OCI-LY3 (cell line): ENCODE data around the gene OSMR.

Experiments used
- H2AFZ ChIP-seq: fragments of 200-600, 300-600 bp; shearing (Covaris generic); 2 replicates; pipeline ENCODE4 v1.6.0; 2014; ENCODE audit warnings: antibody characterized with exemption, low read depth, low read length
- H3K27ac ChIP-seq: fragments of 200-600, 300-600 bp; sonication (generic); 2 replicates; pipeline ENCODE4 v1.5.1; 2014; ENCODE audit warnings: mild to moderate bottlenecking, low read length, moderate library complexity, mixed read lengths
- H3K27me3 ChIP-seq: fragments of 200-600, 300-600 bp; sonication (generic); 2 replicates; pipeline ENCODE4 v1.6.1; 2014; ENCODE audit warnings: low read depth, low read length, mixed read lengths
- H3K36me3 ChIP-seq: fragments of 200-600, 300-600 bp; sonication (generic); replicated peaks from 2 replicates; pipeline ENCODE3; 2014; ENCODE audit warnings: low read depth, low read length, mixed read lengths
- H3K4me1 ChIP-seq: fragments of 300-600, 200-600 bp; sonication (generic); 2 replicates; pipeline ENCODE4 v1.6.1; 2014; ENCODE audit warnings: low read length, mixed read lengths
- H3K4me2 ChIP-seq: fragments of 200-600, 300-600 bp; sonication (generic); 2 replicates; pipeline ENCODE4 v1.6.1; 2014; ENCODE audit warnings: low read length, mixed read lengths
- H3K4me3 ChIP-seq: fragments of 300-600, 200-600 bp; sonication (generic); 2 replicates; pipeline ENCODE4 v1.5.1; 2014; ENCODE audit warnings: antibody characterized with exemption, mild to moderate bottlenecking, low read length, moderate library complexity
- H3K79me2 ChIP-seq: fragments of 300-600, 200-600 bp; shearing (Covaris generic); 2 replicates; pipeline ENCODE4 v1.6.1; 2014; ENCODE audit warnings: mild to moderate bottlenecking, low read length, mixed read lengths
- H3K9ac ChIP-seq: fragments of 300-600, 200-600 bp; shearing (Covaris generic); 2 replicates; pipeline ENCODE4 v1.6.0; 2014; ENCODE audit warnings: mild to moderate bottlenecking, low read length, moderate library complexity
- H3K9me3 ChIP-seq: fragments of 200-600, 300-600 bp; shearing (Covaris generic); 2 replicates; pipeline ENCODE4 v1.6.1; 2014; ENCODE audit warnings: low read length, mixed read lengths; ENCODE audit not compliant: insufficient read depth
- H4K20me1 ChIP-seq: fragments of 200-600, 300-600 bp; sonication (generic); 2 replicates; pipeline ENCODE4 v1.6.1; 2016; ENCODE audit warnings: low read length, mixed read lengths; ENCODE audit not compliant: insufficient read depth
- EZH2phosphoT487 ChIP-seq: fragments of 200-600 bp; shearing (Covaris generic); IDR thresholded peaks from 2 replicates; pipeline ENCODE4 v1.6.1; 2018; ENCODE audit warnings: antibody characterized with exemption, mixed run types, low read depth
- TF ChIP-seq, protein P1 (sequence below): fragments of 200-600, 300-600 bp; sonication (generic); IDR thresholded peaks from 2 replicates; pipeline ENCODE4 v1.5.1; 2014; ENCODE audit warnings: antibody characterized with exemption, low read length, low read depth

The OSMR gene

DNA sequence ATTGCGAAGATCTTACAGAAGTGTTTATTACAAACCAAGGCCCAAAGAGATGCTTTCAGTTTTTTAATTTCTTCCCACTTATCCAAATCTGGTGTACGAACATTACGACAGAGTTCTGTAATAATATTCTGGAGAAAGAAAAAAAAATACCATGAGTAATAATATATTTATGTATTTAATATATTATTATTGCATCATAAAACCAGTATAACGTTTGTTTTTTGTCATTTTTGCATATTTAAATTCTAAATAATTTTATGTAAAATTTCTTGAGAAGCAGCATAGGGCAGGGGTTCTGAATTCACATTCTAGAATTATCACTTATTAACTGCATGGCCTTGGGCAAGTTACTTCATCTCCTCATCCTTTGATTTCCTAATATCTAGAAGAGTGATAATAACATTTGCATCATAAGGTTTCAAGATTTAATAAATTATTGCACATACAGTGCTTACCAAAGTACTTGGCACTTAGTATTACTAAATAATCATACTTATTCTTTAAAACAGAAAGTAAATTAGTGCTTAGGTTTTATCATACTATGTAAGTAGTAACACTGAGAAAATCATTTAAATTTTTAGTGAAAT is 107.7 kb downstream of the OSMR start:
- Histone ChIP-seq H3K9me3 (no peaks in the 10 kb centered on the region), H3K36me3 (peaks cover 30% of the 10 kb centered on the region), H3K27ac (no peak overlapping the region), H3K27me3 (no peaks in the 10 kb centered on the region), H4K20me1 (no peaks in the 10 kb centered on the region), H3K4me3 (no peak overlapping the region), H3K4me1 (no peaks in the 10 kb centered on the region), H3K9ac (no peak overlapping the region), H3K79me2 (no peaks in the 10 kb centered on the region), H3K4me2 (no peak overlapping the region), H2AFZ (no peak overlapping the region)
- no peak for TF ChIP-seq EZH2phosphoT487

DNA sequence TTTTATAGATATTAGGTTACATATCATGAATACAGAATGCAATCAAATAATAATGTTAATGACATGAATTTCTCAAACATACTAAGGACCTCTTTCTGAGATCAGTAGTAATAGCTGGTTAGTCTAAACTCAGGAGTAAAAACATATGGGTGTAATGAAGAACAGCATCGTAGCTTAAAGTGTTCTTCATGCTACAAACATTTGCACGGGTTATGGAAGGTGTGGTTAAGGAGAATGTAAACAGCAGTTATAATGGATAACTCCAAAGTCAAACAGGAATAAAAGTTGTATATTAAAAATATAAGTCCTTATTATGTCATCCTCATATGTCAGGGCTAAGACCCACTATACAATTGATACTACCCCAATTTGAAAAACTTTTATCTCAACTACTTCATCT is 115.9 kb downstream of the OSMR start:
- no peaks in the 10 kb centered on the region for H3K79me2 ChIP-seq
- H3K4me3 ChIP-seq = no peak overlapping the region
- no peak overlapping the region for H2AFZ ChIP-seq
- H3K27ac ChIP-seq = no peak overlapping the region
- H3K9ac ChIP-seq = no peak overlapping the region
- H3K9me3 ChIP-seq = no peaks in the 10 kb centered on the region
- H4K20me1 ChIP-seq = no peaks in the 10 kb centered on the region
- H3K4me2 ChIP-seq = no peak overlapping the region
- no peaks in the 10 kb centered on the region for H3K4me1 ChIP-seq
- peaks cover 11% of the 10 kb centered on the region for H3K36me3 ChIP-seq
- no peaks in the 10 kb centered on the region for H3K27me3 ChIP-seq
- TF ChIP-seq, protein P1, sequence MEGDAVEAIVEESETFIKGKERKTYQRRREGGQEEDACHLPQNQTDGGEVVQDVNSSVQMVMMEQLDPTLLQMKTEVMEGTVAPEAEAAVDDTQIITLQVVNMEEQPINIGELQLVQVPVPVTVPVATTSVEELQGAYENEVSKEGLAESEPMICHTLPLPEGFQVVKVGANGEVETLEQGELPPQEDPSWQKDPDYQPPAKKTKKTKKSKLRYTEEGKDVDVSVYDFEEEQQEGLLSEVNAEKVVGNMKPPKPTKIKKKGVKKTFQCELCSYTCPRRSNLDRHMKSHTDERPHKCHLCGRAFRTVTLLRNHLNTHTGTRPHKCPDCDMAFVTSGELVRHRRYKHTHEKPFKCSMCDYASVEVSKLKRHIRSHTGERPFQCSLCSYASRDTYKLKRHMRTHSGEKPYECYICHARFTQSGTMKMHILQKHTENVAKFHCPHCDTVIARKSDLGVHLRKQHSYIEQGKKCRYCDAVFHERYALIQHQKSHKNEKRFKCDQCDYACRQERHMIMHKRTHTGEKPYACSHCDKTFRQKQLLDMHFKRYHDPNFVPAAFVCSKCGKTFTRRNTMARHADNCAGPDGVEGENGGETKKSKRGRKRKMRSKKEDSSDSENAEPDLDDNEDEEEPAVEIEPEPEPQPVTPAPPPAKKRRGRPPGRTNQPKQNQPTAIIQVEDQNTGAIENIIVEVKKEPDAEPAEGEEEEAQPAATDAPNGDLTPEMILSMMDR = no peak
- TF ChIP-seq EZH2phosphoT487 = no peak

DNA sequence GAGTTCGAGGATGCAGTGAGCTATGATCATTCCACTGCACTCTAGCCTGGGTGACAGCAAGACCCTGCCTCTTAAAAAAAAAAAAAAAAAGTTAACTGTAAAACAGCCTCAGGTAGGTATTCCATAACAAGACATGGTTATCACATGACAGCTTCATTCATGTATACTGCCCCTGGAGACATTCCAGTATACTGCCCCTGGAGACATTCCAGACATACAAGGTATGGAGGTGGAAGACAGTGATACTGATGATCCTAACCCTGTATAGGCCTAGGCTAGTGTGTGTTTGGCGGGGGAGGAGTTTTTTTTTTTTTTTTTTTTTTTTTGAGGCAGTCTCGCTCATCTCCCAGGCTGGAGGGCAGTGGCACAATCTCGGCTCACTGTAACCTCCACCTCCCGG is 122.9 kb downstream of the OSMR start:
- Histone ChIP-seq H3K4me2 (no peak overlapping the region), H2AFZ (no peak overlapping the region), H3K79me2 (no peaks in the 10 kb centered on the region), H3K9ac (no peak overlapping the region), H3K9me3 (no peaks in the 10 kb centered on the region), H3K27ac (no peak overlapping the region), H3K4me3 (no peak overlapping the region), H4K20me1 (no peaks in the 10 kb centered on the region), H3K36me3 (no peaks in the 10 kb centered on the region), H3K27me3 (no peaks in the 10 kb centered on the region), H3K4me1 (no peaks in the 10 kb centered on the region)
- TF ChIP-seq, protein P1 = no peak
- TF ChIP-seq EZH2phosphoT487 = no peak

DNA sequence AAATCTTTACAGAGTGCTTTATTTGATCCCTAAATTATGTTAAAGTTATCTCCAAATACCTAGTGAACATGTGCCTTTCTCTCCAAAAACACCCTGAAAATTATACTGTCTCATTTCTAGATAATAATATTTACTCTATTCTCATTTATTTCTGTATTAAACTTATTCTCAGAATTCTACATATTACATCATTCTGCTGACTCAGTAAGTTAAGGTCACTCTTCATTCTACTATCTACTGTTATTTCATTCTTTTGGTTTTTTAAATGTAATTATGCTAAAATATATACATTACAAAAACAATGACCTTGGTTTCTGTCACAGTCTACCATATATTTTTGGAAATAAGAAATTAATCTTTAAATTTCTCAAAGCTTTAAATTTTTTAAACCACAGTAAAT is 132.2 kb downstream of the OSMR start:
- Histone ChIP-seq H2AFZ (no peak overlapping the region), H3K27ac (no peak overlapping the region)
- no peak for TF ChIP-seq EZH2phosphoT487
- TF ChIP-seq, protein P1 = no peak

More for the DNA sequence above, 132.2 kb downstream of the OSMR start:
- no peaks in the 10 kb centered on the region for H3K79me2 ChIP-seq
- H4K20me1 ChIP-seq = no peaks in the 10 kb centered on the region
- no peaks in the 10 kb centered on the region for H3K36me3 ChIP-seq
- no peak overlapping the region for H3K4me2 ChIP-seq
- no peaks in the 10 kb centered on the region for H3K4me1 ChIP-seq
- H3K9ac ChIP-seq = no peak overlapping the region
- no peaks in the 10 kb centered on the region for H3K9me3 ChIP-seq
- H3K27me3 ChIP-seq = no peaks in the 10 kb centered on the region
- no peak overlapping the region for H3K4me3 ChIP-seq
